ENCODE results near the gene COA3.

Gene COA3

GRCh38 chr17:42783062-42783790 is 15.3 kb downstream of the COA3 start:
- Histone ChIP-seq H3K27me3 (replicated peaks; ENCODE audit: control insufficient read depth, insufficient read depth, low read length) (peaks cover 9% of the 10 kb centered on the region), H3K36me3 (ENCODE audit: control insufficient read depth, insufficient read depth, low read length) (peaks cover 10% of the 10 kb centered on the region), H3K4me3 (replicated peaks; ENCODE audit: low read depth, low read length) (no peak overlapping the region)
- no peak for TF ChIP-seq CTCF (IDR thresholded peaks at IDR 0.05; ENCODE audit: insufficient read depth, low read length, poor library complexity, severe bottlenecking)
- DNase-seq (ENCODE audit: extremely low read depth, insufficient read length) = no peak

- Histone ChIP-seq H3K4me3 (replicated peaks; ENCODE audit: low read depth, low read length) (no peak overlapping the region), H3K36me3 (ENCODE audit: control insufficient read depth, insufficient read depth, low read length) (peaks cover 12% of the 10 kb centered on the region)
- no peak for DNase-seq (ENCODE audit: extremely low read depth, insufficient read length)
Observed at GRCh38 chr17:42782166-42783061, 16.1 kb downstream of the COA3 start.

GRCh38 chr17:42781639-42782165 is 16.8 kb downstream of the COA3 start:
- Histone ChIP-seq H3K4me3 (replicated peaks; ENCODE audit: low read depth, low read length) (no peak overlapping the region), H3K36me3 (ENCODE audit: control insufficient read depth, insufficient read depth, low read length) (peaks cover 13% of the 10 kb centered on the region), H3K27me3 (replicated peaks; ENCODE audit: control insufficient read depth, insufficient read depth, low read length) (peaks cover 9% of the 10 kb centered on the region)
- no peak for TF ChIP-seq CTCF (IDR thresholded peaks at IDR 0.05; ENCODE audit: insufficient read depth, low read length, poor library complexity, severe bottlenecking)
- no peak for DNase-seq (ENCODE audit: extremely low read depth, insufficient read length)

More at GRCh38 chr17:42782166-42783061, 16.1 kb downstream of the COA3 start:
- TF ChIP-seq CTCF (IDR thresholded peaks at IDR 0.05; ENCODE audit: insufficient read depth, low read length, poor library complexity, severe bottlenecking) = no peak
- peaks cover 9% of the 10 kb centered on the region for H3K27me3 ChIP-seq (replicated peaks; ENCODE audit: control insufficient read depth, insufficient read depth, low read length)

GRCh38 chr17:42780851-42781638 is 17.5 kb downstream of the COA3 start:
- Histone ChIP-seq H3K36me3 (ENCODE audit: control insufficient read depth, insufficient read depth, low read length) (peaks cover 14% of the 10 kb centered on the region), H3K27me3 (replicated peaks; ENCODE audit: control insufficient read depth, insufficient read depth, low read length) (peaks cover 9% of the 10 kb centered on the region), H3K4me3 (replicated peaks; ENCODE audit: low read depth, low read length) (no peak overlapping the region)
- DNase-seq (ENCODE audit: extremely low read depth, insufficient read length) = no peak
- TF ChIP-seq CTCF (IDR thresholded peaks at IDR 0.05; ENCODE audit: insufficient read depth, low read length, poor library complexity, severe bottlenecking) = no peak

Data from GM06990 (cell line).